Measurements from ENCODE around the gene SLC13A3.
A peak's percentile ranks its signal among the peaks of the same experiment; 100 is the strongest.

SLC13A3 gene

DNA sequence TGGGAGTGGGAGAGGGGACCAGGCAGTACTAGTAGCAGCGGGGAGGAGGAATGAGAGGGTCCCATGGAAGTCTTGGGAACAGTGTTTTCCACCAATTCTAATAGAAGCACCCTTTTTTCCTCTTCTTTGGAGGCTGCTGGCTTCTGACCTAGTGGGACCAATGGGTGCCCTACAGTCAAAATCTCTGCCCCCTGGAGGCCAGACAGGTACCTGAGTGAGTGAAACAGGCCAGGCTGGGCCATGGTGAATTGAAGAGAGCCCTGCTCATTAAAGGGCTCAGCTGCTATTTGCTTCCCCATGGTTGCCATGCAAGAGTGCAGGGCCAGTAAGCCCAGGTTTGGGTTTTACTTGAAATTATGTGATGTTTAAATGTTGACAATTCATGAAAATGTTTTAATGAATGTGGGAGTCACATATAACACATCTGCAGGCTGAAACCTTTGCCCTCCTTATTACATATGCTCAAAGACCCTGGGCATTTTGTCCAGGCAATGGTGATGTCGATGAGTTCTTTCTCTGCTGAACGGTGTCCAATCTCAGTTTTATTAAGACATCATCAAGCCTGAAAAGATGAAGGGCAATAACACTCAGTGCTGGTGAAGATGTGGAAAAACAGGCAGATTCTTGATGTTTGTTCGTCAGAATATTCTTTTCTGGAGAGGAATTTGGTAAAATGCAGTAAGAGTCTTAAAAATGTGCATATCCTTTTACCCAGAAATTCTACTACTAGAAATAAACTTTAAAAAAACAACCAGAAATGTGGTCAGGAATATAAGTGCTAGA, 58.5 kb downstream of the SLC13A3 start:
- H3K27ac ChIP-seq: no peak overlapping the region
- no peak for TF ChIP-seq ZFX (IDR thresholded peaks at IDR 0.05)
- TF ChIP-seq, protein P1, sequence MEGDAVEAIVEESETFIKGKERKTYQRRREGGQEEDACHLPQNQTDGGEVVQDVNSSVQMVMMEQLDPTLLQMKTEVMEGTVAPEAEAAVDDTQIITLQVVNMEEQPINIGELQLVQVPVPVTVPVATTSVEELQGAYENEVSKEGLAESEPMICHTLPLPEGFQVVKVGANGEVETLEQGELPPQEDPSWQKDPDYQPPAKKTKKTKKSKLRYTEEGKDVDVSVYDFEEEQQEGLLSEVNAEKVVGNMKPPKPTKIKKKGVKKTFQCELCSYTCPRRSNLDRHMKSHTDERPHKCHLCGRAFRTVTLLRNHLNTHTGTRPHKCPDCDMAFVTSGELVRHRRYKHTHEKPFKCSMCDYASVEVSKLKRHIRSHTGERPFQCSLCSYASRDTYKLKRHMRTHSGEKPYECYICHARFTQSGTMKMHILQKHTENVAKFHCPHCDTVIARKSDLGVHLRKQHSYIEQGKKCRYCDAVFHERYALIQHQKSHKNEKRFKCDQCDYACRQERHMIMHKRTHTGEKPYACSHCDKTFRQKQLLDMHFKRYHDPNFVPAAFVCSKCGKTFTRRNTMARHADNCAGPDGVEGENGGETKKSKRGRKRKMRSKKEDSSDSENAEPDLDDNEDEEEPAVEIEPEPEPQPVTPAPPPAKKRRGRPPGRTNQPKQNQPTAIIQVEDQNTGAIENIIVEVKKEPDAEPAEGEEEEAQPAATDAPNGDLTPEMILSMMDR (conservative IDR thresholded peaks at IDR 0.05): peak; percentile 27

GRCh38 chr20:46590443-46590842, 60.8 kb downstream of the SLC13A3 start:
- no peak overlapping the region for H3K27ac ChIP-seq
- TF ChIP-seq, protein P1 (conservative IDR thresholded peaks at IDR 0.05): no peak
- TF ChIP-seq ZFX (IDR thresholded peaks at IDR 0.05): no peak

DNA sequence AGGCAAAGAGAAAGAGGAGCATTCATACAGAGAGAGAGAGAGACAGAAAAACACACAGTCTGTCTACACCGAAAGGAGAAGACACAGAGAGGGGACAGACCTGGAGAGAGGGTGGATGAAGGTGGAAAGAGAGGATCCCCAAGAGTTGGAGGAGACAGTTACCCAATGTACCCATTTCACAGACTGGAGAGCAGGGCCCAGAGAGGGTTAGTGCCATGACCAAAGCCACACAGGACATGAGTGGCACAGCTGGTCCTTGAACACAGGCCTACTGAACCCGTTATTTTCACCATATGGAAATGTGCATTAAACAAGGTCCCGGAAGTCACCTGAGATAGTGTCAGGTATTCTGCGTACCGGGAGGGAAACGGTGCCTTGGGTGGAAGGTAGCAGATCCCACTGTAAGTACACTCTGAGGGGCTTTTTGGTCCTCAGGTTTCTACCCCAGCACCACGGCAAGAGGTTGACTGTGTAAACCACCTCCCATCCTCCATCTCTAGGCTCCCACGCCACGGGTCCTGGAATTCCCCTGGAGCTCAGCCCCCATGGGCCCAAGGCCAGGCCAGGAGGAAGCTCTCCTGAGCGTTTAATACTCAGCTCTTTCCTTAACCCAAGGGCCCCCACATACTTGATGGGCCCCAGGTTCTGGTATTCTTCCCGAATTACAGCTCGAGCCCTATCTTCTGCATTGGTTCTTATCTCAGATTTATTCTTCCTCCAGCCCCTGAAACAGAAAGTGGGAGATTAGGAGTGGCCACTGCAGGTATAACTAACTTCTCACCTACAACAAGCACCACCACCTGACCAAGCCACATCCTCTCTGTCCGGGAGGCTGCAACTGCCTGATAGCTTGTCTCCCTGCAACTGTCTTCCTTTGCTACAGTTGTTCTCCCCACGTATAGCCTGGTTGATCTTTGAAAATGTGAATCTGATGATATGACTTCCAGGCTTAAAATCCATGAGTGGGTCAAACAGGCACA, 62.4 kb downstream of the SLC13A3 start:
- H3K27ac ChIP-seq: no peak overlapping the region
- no peak for TF ChIP-seq ZFX (IDR thresholded peaks at IDR 0.05)
- TF ChIP-seq, protein P1 (conservative IDR thresholded peaks at IDR 0.05): no peak

DNA sequence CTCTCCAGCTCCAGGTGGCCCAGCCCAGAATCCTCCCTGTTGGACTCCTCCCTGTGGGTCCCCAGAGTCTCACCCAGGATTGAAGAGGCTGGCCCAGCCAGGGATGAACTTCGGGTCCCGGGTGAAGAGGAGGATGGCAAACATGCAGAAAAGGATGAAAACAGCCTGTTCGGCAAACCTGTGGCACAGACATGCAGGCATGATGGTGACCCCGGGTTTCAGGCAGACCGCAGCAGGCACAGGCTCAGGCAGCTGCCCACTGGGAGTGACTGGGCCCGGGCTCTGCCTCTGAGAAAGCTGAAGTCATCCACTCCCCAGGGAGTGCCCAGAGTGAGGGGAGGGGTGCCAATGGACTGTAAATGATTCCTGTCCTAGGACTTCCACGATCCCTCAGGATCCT, 63.3 kb downstream of the SLC13A3 start:
- H3K27ac ChIP-seq: no peak overlapping the region
- TF ChIP-seq, protein P1 (conservative IDR thresholded peaks at IDR 0.05): no peak
- TF ChIP-seq ZFX (IDR thresholded peaks at IDR 0.05): no peak

DNA sequence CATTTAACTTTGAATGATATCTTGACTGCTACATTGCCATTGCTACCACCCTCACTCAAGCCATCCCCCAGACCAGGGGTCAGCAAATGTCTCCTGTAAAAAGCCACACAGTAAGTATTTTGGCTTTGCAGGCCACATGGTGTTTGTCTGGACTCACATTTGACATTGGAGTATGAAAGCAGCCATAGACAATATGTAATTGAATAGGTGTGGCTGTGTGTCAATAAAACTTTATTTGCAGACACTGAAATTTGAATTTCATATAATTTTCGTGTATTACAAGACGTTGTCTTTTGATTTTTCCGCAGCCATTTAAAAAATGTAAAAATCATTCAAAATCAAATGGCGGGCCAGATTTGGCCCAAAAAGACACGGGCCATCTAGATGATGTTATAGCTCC, 64.5 kb downstream of the SLC13A3 start:
- no peak overlapping the region for H3K27ac ChIP-seq
- no peak for TF ChIP-seq ZFX (IDR thresholded peaks at IDR 0.05)
- TF ChIP-seq, protein P1 (conservative IDR thresholded peaks at IDR 0.05): no peak

DNA sequence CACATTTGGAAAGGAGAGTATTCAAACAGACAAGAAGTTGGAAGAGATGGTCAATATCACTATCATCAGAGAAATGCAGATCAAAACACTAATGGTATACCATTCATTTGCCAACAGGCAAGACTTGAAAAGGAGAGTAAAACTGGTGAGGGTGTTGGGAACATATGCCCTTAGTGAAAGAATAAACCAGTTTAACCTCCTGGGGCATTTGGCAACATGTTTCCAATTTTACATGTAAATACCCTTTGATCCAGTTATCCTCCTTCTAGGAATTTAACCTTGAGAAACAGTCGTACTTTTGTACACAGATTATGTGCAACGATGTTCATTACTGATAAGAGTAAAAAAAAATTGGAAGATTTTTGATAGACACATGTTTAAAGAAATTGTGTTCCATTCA, 66.8 kb downstream of the SLC13A3 start:
- no peak overlapping the region for H3K27ac ChIP-seq
- TF ChIP-seq, protein P1 (conservative IDR thresholded peaks at IDR 0.05): no peak
- no peak for TF ChIP-seq ZFX (IDR thresholded peaks at IDR 0.05)

Data from C4-2B (cell line).